Stomach smooth muscle (tissue), 2 donors: ENCODE results near the gene ARHGAP26.

ENCODE experiments used
- H3K27ac ChIP-seq: one replicate; pipeline ENCODE4 v1.7.0; 2013; ENCODE audit warnings: mild to moderate bottlenecking, low read length, inconsistent platforms
- H3K27me3 ChIP-seq, 2 donors: one replicate each; pipeline ENCODE4 v1.7.0; 2013; ENCODE audit warnings: low read length in 2 of 2; ENCODE audit not compliant: insufficient read depth in 2 of 2, control insufficient read depth in 1 of 2
- H3K36me3 ChIP-seq, 2 donors: one replicate each; pipeline ENCODE4 v1.7.0; 2013; ENCODE audit warnings: low read length in 2 of 2; ENCODE audit not compliant: control insufficient read depth in 2 of 2, insufficient read depth in 2 of 2
- H3K4me1 ChIP-seq: one replicate; pipeline ENCODE4 v1.7.0; 2013; ENCODE audit warnings: low read length; ENCODE audit not compliant: control insufficient read depth, insufficient read depth
- H3K4me3 ChIP-seq, 2 donors: one replicate each; pipeline ENCODE4 v1.7.0; 2013; ENCODE audit warnings: low read length in 2 of 2
- H3K9ac ChIP-seq, 2 donors: one replicate each; pipeline ENCODE4 v1.7.0; 2013; ENCODE audit warnings: low read length in 2 of 2, mild to moderate bottlenecking in 1 of 2
- H3K9me3 ChIP-seq, 2 donors: one replicate each; pipeline ENCODE4 v1.7.0; 2013; ENCODE audit warnings: low read length in 2 of 2; ENCODE audit not compliant: control insufficient read depth in 2 of 2
- donor health status: healthy.
- donor health status: Pancreatic carcinoma.

The ARHGAP26 gene

DNA sequence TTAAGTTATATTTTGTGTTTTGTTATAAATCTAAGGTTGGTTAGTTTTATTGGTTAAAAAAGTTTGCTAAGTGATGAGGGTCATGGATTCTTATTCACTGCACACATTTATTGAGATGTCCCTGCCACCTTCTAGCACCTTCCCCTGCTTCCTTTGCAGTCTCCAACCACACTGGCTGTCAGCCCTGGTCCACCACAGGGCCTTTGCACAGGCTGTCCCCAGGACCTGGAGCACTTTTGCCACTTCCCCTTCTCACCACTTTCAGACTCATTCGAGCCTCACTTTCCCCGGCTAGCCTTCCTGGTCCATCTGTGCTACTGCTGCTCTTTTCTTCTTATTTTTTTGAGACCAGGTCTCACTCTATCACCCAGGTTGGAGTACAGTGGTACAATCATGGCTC lies 45.3 kb downstream of the ARHGAP26 start:
- Histone ChIP-seq H3K9me3 (no peaks in the 10 kb centered on the region), H3K27ac (no peak overlapping the region), H3K4me3 (no peak overlapping the region), H3K4me1 (peaks cover 31% of the 10 kb centered on the region), H3K27me3 (no peaks in the 10 kb centered on the region), H3K36me3 (no peaks in the 10 kb centered on the region), H3K9ac (no peak overlapping the region)

- H3K4me3 ChIP-seq: no peak overlapping the region
- H3K4me1 ChIP-seq: peaks cover 30% of the 10 kb centered on the region
- H3K9ac ChIP-seq: no peak overlapping the region
- H3K36me3 ChIP-seq: no peaks in the 10 kb centered on the region
- H3K27ac ChIP-seq: no peak overlapping the region
- no peaks in the 10 kb centered on the region for H3K27me3 ChIP-seq
- H3K9me3 ChIP-seq: peaks cover 0 to 2% of the 10 kb centered on the region in 2 donors
Observed at GRCh38 chr5:142816531-142817430, 46.6 kb downstream of the ARHGAP26 start.

DNA sequence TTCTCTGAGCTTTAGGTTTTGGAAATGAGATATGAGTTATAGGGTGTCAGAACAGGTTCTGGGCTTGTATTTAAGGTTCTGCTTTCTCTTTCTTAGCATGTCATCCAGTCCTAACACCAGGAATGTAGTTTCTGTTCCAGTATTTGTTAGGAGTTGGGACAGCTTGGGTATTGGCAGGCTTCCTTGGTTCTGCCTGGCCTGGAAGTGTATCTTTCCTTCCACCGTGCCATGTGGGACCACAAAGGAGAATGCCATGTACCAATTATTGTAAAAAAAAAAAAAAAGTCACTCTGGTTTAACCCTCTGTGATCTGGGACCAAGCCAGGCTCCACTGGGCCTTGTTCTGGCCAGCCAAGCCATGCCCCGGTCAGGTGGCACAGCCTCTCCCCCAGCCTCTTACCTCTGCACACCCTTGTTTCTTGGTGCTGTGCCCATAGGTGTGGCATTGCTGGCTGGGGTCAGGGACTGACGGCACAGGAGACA lies 47.8 kb downstream of the ARHGAP26 start:
- Histone ChIP-seq H3K4me3 (no peak overlapping the region), H3K4me1 (peaks cover 28% of the 10 kb centered on the region)

DNA sequence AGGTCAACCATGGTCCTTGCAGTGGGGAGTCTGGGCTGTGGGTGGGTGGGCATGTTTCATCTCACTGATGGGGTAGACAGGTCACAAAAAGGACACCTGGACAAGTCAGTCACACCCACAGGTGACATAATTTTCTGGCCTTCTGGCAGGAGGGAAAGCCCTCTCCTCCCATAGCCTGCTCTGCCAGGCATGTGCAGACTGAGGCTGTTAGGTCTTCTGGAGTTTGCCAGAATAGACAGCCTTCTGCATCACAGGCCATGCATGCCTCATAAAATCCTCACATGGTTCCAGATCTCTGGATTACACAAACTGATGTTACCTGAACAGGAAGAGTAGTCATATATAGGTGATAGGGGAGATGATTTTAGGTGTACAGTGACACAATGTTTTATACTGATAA lies 49.1 kb downstream of the ARHGAP26 start:
- Histone ChIP-seq H3K9ac (no peak overlapping the region), H3K27me3 (no peaks in the 10 kb centered on the region), H3K36me3 (no peaks in the 10 kb centered on the region), H3K4me1 (peaks cover 28% of the 10 kb centered on the region), H3K4me3 (no peak overlapping the region), H3K27ac (no peak overlapping the region), H3K9me3 (peaks cover 0 to 2% of the 10 kb centered on the region in 2 donors)

More for the DNA sequence above, 47.8 kb downstream of the ARHGAP26 start:
- Histone ChIP-seq H3K27me3 (no peaks in the 10 kb centered on the region), H3K9ac (no peak overlapping the region), H3K36me3 (no peaks in the 10 kb centered on the region), H3K9me3 (peaks cover 0 to 2% of the 10 kb centered on the region in 2 donors), H3K27ac (no peak overlapping the region)

GRCh38 chr5:142819825-142820224 lies 49.6 kb downstream of the ARHGAP26 start:
- H3K36me3 ChIP-seq: no peaks in the 10 kb centered on the region
- H3K4me1 ChIP-seq: peaks cover 28% of the 10 kb centered on the region
- H3K27ac ChIP-seq: no peak overlapping the region
- H3K27me3 ChIP-seq: no peaks in the 10 kb centered on the region
- no peak overlapping the region for H3K9ac ChIP-seq
- H3K9me3 ChIP-seq: peaks cover 0 to 2% of the 10 kb centered on the region in 2 donors
- no peak overlapping the region for H3K4me3 ChIP-seq

DNA sequence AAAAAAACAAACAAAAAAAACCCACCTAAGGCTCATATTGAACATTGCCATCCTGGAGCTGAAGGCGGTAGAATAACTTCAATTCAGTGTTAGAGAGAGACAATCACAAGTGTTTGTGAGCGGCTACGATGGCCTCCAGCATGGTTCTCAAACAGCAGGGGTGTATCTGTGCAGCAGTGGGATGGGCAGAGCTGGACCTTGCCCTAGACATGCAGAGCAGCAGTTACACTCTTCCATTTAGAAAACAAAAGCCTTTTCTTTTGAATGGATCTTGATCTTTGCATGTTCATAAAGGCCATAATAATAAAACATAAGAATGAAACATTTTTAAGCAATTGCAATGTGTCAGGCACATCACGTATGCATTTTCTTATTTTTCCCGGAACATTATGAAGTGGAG lies 50.3 kb downstream of the ARHGAP26 start:
- H3K9ac ChIP-seq: no peak overlapping the region
- H3K27ac ChIP-seq: no peak overlapping the region
- no peaks in the 10 kb centered on the region for H3K36me3 ChIP-seq

DNA sequence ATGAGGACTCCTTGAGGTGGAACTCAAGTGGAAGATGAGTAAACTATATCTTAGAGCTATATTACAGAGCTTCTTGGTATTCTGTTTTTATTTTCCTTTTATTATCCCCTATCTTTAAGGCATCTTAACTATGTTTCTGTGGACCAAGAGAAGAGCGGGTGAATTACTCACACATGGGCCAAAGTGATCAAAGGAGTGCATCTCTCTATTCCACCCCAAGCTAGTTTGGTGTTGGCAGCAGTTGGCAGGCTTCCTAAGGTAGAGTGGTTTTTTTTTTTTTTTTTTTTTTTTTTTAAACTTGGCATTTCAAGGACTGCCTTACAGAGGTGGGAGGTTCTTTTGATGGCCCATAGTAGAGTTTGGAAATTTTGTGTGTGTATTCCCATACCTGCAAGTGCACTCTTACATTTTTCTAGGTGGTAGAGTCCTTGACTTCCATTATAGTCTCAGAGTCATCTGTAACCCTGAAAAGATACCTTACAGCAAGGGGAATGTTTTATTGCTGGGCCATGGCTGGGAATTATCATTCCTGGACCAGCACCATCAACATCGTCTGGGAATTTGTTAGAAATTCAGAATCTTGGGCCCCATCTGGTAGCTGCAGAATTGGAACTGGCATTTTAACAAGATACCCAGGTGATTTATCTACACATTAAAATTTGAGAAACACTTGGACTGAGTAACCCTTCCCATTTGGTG lies 51.0 kb downstream of the ARHGAP26 start:
- Histone ChIP-seq H3K36me3 (no peaks in the 10 kb centered on the region), H3K9ac (no peak overlapping the region), H3K4me1 (peaks cover 32% of the 10 kb centered on the region), H3K27ac (no peak overlapping the region), H3K9me3 (peaks cover 0 to 2% of the 10 kb centered on the region in 2 donors), H3K4me3 (no peak overlapping the region), H3K27me3 (no peaks in the 10 kb centered on the region)

More for the DNA sequence above, 50.3 kb downstream of the ARHGAP26 start:
- Histone ChIP-seq H3K27me3 (no peaks in the 10 kb centered on the region), H3K4me3 (no peak overlapping the region), H3K4me1 (peaks cover 32% of the 10 kb centered on the region), H3K9me3 (peaks cover 0 to 2% of the 10 kb centered on the region in 2 donors)

GRCh38 chr5:142821733-142822487 lies 51.7 kb downstream of the ARHGAP26 start:
- peaks cover 28% of the 10 kb centered on the region for H3K4me1 ChIP-seq

GRCh38 chr5:142823126-142823525 lies 52.9 kb downstream of the ARHGAP26 start:
- peaks cover 22% of the 10 kb centered on the region for H3K4me1 ChIP-seq

More at GRCh38 chr5:142821733-142822487, 51.7 kb downstream of the ARHGAP26 start:
- H3K9ac ChIP-seq: no peak overlapping the region
- no peaks in the 10 kb centered on the region for H3K27me3 ChIP-seq
- no peaks in the 10 kb centered on the region for H3K36me3 ChIP-seq
- peaks cover 0 to 2% of the 10 kb centered on the region in 2 donors for H3K9me3 ChIP-seq
- H3K4me3 ChIP-seq: no peak overlapping the region
- no peak overlapping the region for H3K27ac ChIP-seq

DNA sequence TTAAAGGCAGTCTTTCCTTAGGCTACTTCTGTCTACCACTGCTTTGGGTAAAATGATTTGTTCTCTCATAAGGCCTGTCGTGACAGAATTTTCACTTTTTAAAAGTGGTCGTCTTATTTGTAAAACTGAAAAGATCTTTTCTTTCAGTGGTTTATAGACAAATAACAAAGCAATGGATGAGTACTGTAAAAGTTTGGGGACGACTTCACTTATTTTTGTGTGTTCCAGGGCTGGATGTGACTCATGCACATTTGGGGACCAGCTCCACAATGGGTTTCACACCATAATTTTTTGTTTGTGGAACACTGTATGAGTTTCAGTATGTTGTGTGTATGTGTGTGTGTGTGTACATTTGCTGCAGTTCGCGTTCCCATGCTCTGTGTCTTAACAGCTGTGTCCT lies 53.6 kb downstream of the ARHGAP26 start:
- Histone ChIP-seq H3K4me1 (peaks cover 18% of the 10 kb centered on the region), H3K9ac (no peak overlapping the region), H3K27ac (no peak overlapping the region), H3K27me3 (no peaks in the 10 kb centered on the region), H3K36me3 (no peaks in the 10 kb centered on the region), H3K9me3 (peaks cover 0 to 2% of the 10 kb centered on the region in 2 donors), H3K4me3 (no peak overlapping the region)

More at GRCh38 chr5:142823126-142823525, 52.9 kb downstream of the ARHGAP26 start:
- no peaks in the 10 kb centered on the region for H3K27me3 ChIP-seq
- H3K9me3 ChIP-seq: peaks cover 0 to 2% of the 10 kb centered on the region in 2 donors
- H3K27ac ChIP-seq: no peak overlapping the region
- H3K36me3 ChIP-seq: no peaks in the 10 kb centered on the region
- H3K4me3 ChIP-seq: no peak overlapping the region
- no peak overlapping the region for H3K9ac ChIP-seq
